ENCODE results near the gene UBE4B.
"Not testable (repeated sequence)": the region's sequence is repeated elsewhere in the genome, so short reads cannot be mapped to it uniquely, and the experiment has no call there.

Gene UBE4B

DNA sequence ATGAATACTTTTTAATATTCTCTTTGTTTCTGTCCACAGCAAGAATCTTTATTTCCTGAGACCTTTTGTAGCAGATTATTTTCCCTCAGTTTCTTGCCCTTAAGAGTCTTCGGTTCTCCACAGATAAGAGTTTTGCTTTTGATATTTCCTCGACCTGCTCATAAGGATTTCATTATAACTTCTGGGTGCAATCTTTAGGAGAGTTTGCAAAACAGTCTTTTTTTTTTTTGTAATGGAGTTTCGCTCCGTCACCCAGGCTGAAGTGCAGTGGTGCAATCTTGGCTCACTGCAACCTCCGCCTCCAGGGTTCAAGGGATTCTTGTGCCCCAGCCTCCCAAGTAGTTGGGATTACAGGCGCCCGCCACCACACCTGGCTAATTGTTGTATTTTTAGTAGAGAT is 10.1 kb upstream of the UBE4B start:
- Histone ChIP-seq H3K36me3 (ENCODE audit: insufficient read depth, low read length) (no peaks in the 10 kb centered on the region), H3K27me3 (ENCODE audit: insufficient read depth, low read length, poor library complexity) (no peaks in the 10 kb centered on the region), H3K79me2 (ENCODE audit: insufficient read depth, low read length) (no peaks in the 10 kb centered on the region), H2AFZ (ENCODE audit: low read depth, low read length) (no peak overlapping the region), H3K4me2 (ENCODE audit: insufficient read depth, low read length) (no peak overlapping the region), H3K4me3 (ENCODE audit: low read depth in 1 of 2, low read length in 2 of 2) (no peak overlapping the region), H3K9me3 (ENCODE audit: insufficient read depth, low read length, severe bottlenecking) (no peaks in the 10 kb centered on the region), H3K27ac (ENCODE audit: low read length) (no peak overlapping the region), H3K4me1 (ENCODE audit: insufficient read depth, low read length) (no peaks in the 10 kb centered on the region), H4K20me1 (ENCODE audit: insufficient read depth, low read length) (no peaks in the 10 kb centered on the region), H3K9ac (ENCODE audit: low read depth, low read length) (no peak overlapping the region)
- no peak for ATAC-seq (ENCODE audit: insufficient read depth, low read depth)
- TF ChIP-seq, protein P1, sequence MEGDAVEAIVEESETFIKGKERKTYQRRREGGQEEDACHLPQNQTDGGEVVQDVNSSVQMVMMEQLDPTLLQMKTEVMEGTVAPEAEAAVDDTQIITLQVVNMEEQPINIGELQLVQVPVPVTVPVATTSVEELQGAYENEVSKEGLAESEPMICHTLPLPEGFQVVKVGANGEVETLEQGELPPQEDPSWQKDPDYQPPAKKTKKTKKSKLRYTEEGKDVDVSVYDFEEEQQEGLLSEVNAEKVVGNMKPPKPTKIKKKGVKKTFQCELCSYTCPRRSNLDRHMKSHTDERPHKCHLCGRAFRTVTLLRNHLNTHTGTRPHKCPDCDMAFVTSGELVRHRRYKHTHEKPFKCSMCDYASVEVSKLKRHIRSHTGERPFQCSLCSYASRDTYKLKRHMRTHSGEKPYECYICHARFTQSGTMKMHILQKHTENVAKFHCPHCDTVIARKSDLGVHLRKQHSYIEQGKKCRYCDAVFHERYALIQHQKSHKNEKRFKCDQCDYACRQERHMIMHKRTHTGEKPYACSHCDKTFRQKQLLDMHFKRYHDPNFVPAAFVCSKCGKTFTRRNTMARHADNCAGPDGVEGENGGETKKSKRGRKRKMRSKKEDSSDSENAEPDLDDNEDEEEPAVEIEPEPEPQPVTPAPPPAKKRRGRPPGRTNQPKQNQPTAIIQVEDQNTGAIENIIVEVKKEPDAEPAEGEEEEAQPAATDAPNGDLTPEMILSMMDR (IDR thresholded peaks at IDR 0.05; ENCODE audit: borderline replicate concordance, extremely low read depth, low read length, poor library complexity, severe bottlenecking), result no peak
- TF ChIP-seq EZH2 (IDR thresholded peaks at IDR 0.05; ENCODE audit: borderline replicate concordance, low read depth, low read length, severe bottlenecking), result no peak
- DNase-seq, result no peak

DNA sequence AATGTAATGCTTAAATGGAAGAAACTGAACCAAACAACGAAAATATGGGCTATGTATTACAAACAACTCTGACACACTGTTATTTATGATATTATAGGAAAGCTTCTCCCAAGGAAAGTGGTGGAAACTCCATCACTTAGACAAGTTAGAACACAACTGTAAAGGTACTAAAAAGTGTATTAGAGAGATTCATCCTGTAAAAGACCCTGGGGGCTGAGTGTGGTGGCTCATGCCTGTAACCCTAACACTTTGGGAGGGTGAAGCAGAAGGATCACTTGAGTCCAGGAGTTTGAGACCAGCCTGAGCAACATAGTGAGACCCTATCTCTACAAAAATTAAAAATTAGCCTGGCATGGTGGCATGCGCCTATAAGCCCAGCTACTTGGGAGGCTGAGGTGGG is 7.4 kb upstream of the UBE4B start:
- no peak overlapping the region for H3K4me2 ChIP-seq (ENCODE audit: insufficient read depth, low read length)
- no peaks in the 10 kb centered on the region for H3K79me2 ChIP-seq (ENCODE audit: insufficient read depth, low read length)
- H3K4me3 ChIP-seq (ENCODE audit: low read depth in 1 of 2, low read length in 2 of 2), result no peak overlapping the region
- no peaks in the 10 kb centered on the region for H3K36me3 ChIP-seq (ENCODE audit: insufficient read depth, low read length)
- TF ChIP-seq EZH2 (IDR thresholded peaks at IDR 0.05; ENCODE audit: borderline replicate concordance, low read depth, low read length, severe bottlenecking), result no peak
- TF ChIP-seq, protein P1 (IDR thresholded peaks at IDR 0.05; ENCODE audit: borderline replicate concordance, extremely low read depth, low read length, poor library complexity, severe bottlenecking), result no peak
- no peak overlapping the region for H3K27ac ChIP-seq (ENCODE audit: low read length)
- H3K9ac ChIP-seq (ENCODE audit: low read depth, low read length), result no peak overlapping the region
- no peak for ATAC-seq (ENCODE audit: insufficient read depth, low read depth)
- no peaks in the 10 kb centered on the region for H3K9me3 ChIP-seq (ENCODE audit: insufficient read depth, low read length, severe bottlenecking)
- no peaks in the 10 kb centered on the region for H3K4me1 ChIP-seq (ENCODE audit: insufficient read depth, low read length)
- no peak overlapping the region for H2AFZ ChIP-seq (ENCODE audit: low read depth, low read length)
- H4K20me1 ChIP-seq (ENCODE audit: insufficient read depth, low read length), result no peaks in the 10 kb centered on the region
- DNase-seq, result no peak
- no peaks in the 10 kb centered on the region for H3K27me3 ChIP-seq (ENCODE audit: insufficient read depth, low read length, poor library complexity)

DNA sequence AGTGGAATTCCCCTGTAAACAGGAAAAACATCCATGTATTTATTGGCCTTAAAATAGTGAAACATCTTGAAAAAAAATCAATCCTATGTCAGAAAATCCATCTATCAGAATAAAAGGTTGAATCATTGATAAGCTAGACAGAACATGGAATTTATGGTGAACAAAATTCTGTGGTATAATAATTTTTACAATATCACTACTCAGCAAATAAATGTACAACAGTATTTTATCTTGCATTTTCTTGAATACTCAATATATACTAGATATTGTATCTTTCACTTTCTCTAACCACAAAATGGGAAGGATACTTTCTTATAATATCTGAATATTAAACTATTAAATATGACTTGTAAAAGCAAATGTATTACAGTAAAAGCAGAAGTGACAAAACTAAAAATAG is 5.7 kb upstream of the UBE4B start:
- H2AFZ ChIP-seq (ENCODE audit: low read depth, low read length), result no peak overlapping the region
- no peaks in the 10 kb centered on the region for H3K36me3 ChIP-seq (ENCODE audit: insufficient read depth, low read length)
- no peak overlapping the region for H3K4me3 ChIP-seq (ENCODE audit: low read depth in 1 of 2, low read length in 2 of 2)
- no peak for ATAC-seq (ENCODE audit: insufficient read depth, low read depth)
- no peak for DNase-seq
- H4K20me1 ChIP-seq (ENCODE audit: insufficient read depth, low read length), result no peaks in the 10 kb centered on the region
- no peaks in the 10 kb centered on the region for H3K27me3 ChIP-seq (ENCODE audit: insufficient read depth, low read length, poor library complexity)
- H3K4me2 ChIP-seq (ENCODE audit: insufficient read depth, low read length), result no peak overlapping the region
- no peak overlapping the region for H3K9ac ChIP-seq (ENCODE audit: low read depth, low read length)
- no peaks in the 10 kb centered on the region for H3K79me2 ChIP-seq (ENCODE audit: insufficient read depth, low read length)
- H3K9me3 ChIP-seq (ENCODE audit: insufficient read depth, low read length, severe bottlenecking), result no peaks in the 10 kb centered on the region
- peaks cover 2% of the 10 kb centered on the region for H3K4me1 ChIP-seq (ENCODE audit: insufficient read depth, low read length)
- TF ChIP-seq EZH2 (IDR thresholded peaks at IDR 0.05; ENCODE audit: borderline replicate concordance, low read depth, low read length, severe bottlenecking), result no peak
- TF ChIP-seq, protein P1 (IDR thresholded peaks at IDR 0.05; ENCODE audit: borderline replicate concordance, extremely low read depth, low read length, poor library complexity, severe bottlenecking), result no peak
- no peak overlapping the region for H3K27ac ChIP-seq (ENCODE audit: low read length)

DNA sequence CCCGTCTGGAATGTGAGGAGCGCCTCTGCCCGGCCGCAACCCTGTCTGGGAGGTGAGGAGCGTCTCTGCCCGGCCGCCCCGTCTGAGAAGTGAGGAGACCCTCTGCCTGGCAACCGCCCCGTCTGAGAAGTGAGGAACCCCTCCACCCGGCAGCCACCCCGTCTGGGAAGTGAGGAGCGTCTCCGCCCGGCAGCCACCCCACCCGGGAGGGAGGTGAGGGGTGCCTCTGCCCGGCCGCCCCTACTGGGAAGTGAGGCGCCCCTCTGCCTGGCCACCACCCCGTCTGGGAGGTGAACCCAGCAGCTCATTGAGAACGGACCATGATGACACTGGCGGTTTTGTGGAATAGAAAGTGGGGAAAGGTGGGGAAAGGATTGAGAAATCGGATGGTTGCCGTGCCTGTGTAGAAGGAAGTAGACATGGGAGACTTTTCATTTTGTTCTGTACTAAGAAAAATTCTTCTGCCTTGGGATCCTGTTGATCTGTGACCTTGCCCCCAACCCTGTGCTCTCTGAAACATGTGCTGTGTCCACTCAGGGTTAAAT is 3.7 kb upstream of the UBE4B start:
- not testable (repeated sequence) for H3K27me3 ChIP-seq (ENCODE audit: insufficient read depth, low read length, poor library complexity); H3K4me2 ChIP-seq (ENCODE audit: insufficient read depth, low read length); DNase-seq; H3K4me3 ChIP-seq (ENCODE audit: low read depth in 1 of 2, low read length in 2 of 2); H3K9me3 ChIP-seq (ENCODE audit: insufficient read depth, low read length, severe bottlenecking); H4K20me1 ChIP-seq (ENCODE audit: insufficient read depth, low read length); H3K27ac ChIP-seq (ENCODE audit: low read length); H2AFZ ChIP-seq (ENCODE audit: low read depth, low read length); H3K36me3 ChIP-seq (ENCODE audit: insufficient read depth, low read length); H3K9ac ChIP-seq (ENCODE audit: low read depth, low read length); ATAC-seq (ENCODE audit: insufficient read depth, low read depth)
- peaks cover 14% of the 10 kb centered on the region for H3K4me1 ChIP-seq (ENCODE audit: insufficient read depth, low read length)
- H3K79me2 ChIP-seq (ENCODE audit: insufficient read depth, low read length), result peaks cover 12% of the 10 kb centered on the region

All from DND-41 (cell line).